Cardiac fibroblast (primary cell): Measurements from ENCODE around the gene TTLL9.

Experiments used
- DNase-seq, 2 donors: peaks; one replicate each; pipeline versions ENCODE4 v3.0.0 to v3.0.0-alpha.2; 2010; ENCODE audit warnings: low read depth in 2 of 2
- H3K4me3 ChIP-seq, 2 donors: replicated peaks in 1 of 2; 1 replicate in 1 of 2; 2 replicates in 1 of 2; pipeline ENCODE4 v1.5.1; 2011; ENCODE audit warnings: low read depth in 2 of 2, low read length in 2 of 2, mild to moderate bottlenecking in 2 of 2, moderate library complexity in 1 of 2
- CTCF ChIP-seq: IDR thresholded peaks from one replicate; pipeline ENCODE4 v1.5.1; 2011; ENCODE audit warnings: low read depth, mild to moderate bottlenecking, low read length, inconsistent platforms

The TTLL9 gene

GRCh38 chr20:31945319-31945718 lies 74.9 kb downstream of the TTLL9 start:
- no peak for DNase-seq
- H3K4me3 ChIP-seq: no peak overlapping the region
- no peak for TF ChIP-seq CTCF

- no peak for TF ChIP-seq CTCF
- DNase-seq: no peak
- H3K4me3 ChIP-seq: no peak overlapping the region
Measured at GRCh38 chr20:31945785-31946184, 75.4 kb downstream of the TTLL9 start.

- H3K4me3 ChIP-seq: no peak overlapping the region
- DNase-seq: peak in 1 of 2 donors; percentile 9
- TF ChIP-seq CTCF: no peak
Measured at GRCh38 chr20:31948008-31948407, 77.6 kb downstream of the TTLL9 start.

- TF ChIP-seq CTCF: no peak
- no peak overlapping the region for H3K4me3 ChIP-seq
- DNase-seq: no peak
Measured at GRCh38 chr20:31949877-31950646, 79.6 kb downstream of the TTLL9 start.

- no peak for TF ChIP-seq CTCF
- DNase-seq: no peak
- H3K4me3 ChIP-seq: peak overlapping the region; percentile 86 to 92
Measured at GRCh38 chr20:31951203-31951529, 80.7 kb downstream of the TTLL9 start.

GRCh38 chr20:31951530-31952453 lies 81.4 kb downstream of the TTLL9 start, which contains the start of gene PDRG1:
PDRG1 (minus strand) TSS chr20:31952046; CDS start chr20:31951961, 85 bp downstream.
- peak; percentile 95 for TF ChIP-seq CTCF
- H3K4me3 ChIP-seq: peak within 1 kb of the TSS; percentile 86 to 92
- DNase-seq: peak; percentile 96 to 98
